IPS-18a (cell line): ENCODE measurements around the gene DENND1B.

Source experiments
- H3K27ac ChIP-seq: one replicate; pipeline ENCODE4 v1.5.1; 2013; ENCODE audit warnings: low read length
- H3K27me3 ChIP-seq: one replicate; pipeline ENCODE4 v1.6.1; 2013; ENCODE audit warnings: mild to moderate bottlenecking, low read length; ENCODE audit not compliant: control insufficient read depth, insufficient read depth
- H3K36me3 ChIP-seq: one replicate; pipeline ENCODE4 v1.6.1; 2013; ENCODE audit warnings: low read depth, low read length; ENCODE audit not compliant: control insufficient read depth
- H3K4me1 ChIP-seq: one replicate; pipeline ENCODE4 v1.6.1; 2013; ENCODE audit warnings: low read depth, low read length; ENCODE audit not compliant: control insufficient read depth
- H3K4me3 ChIP-seq: one replicate; pipeline ENCODE4 v1.5.1; 2013; ENCODE audit warnings: low read length
- H3K9ac ChIP-seq: one replicate; pipeline ENCODE4 v1.6.1; 2013; ENCODE audit warnings: mild to moderate bottlenecking, low read length, moderate library complexity
- H3K9me3 ChIP-seq: one replicate; pipeline ENCODE4 v1.6.1; 2013; ENCODE audit warnings: low read depth, low read length; ENCODE audit not compliant: control insufficient read depth

The DENND1B gene, protein sequence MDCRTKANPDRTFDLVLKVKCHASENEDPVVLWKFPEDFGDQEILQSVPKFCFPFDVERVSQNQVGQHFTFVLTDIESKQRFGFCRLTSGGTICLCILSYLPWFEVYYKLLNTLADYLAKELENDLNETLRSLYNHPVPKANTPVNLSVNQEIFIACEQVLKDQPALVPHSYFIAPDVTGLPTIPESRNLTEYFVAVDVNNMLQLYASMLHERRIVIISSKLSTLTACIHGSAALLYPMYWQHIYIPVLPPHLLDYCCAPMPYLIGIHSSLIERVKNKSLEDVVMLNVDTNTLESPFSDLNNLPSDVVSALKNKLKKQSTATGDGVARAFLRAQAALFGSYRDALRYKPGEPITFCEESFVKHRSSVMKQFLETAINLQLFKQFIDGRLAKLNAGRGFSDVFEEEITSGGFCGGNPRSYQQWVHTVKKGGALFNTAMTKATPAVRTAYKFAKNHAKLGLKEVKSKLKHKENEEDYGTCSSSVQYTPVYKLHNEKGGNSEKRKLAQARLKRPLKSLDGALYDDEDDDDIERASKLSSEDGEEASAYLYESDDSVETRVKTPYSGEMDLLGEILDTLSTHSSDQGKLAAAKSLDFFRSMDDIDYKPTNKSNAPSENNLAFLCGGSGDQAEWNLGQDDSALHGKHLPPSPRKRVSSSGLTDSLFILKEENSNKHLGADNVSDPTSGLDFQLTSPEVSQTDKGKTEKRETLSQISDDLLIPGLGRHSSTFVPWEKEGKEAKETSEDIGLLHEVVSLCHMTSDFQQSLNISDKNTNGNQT

DNA sequence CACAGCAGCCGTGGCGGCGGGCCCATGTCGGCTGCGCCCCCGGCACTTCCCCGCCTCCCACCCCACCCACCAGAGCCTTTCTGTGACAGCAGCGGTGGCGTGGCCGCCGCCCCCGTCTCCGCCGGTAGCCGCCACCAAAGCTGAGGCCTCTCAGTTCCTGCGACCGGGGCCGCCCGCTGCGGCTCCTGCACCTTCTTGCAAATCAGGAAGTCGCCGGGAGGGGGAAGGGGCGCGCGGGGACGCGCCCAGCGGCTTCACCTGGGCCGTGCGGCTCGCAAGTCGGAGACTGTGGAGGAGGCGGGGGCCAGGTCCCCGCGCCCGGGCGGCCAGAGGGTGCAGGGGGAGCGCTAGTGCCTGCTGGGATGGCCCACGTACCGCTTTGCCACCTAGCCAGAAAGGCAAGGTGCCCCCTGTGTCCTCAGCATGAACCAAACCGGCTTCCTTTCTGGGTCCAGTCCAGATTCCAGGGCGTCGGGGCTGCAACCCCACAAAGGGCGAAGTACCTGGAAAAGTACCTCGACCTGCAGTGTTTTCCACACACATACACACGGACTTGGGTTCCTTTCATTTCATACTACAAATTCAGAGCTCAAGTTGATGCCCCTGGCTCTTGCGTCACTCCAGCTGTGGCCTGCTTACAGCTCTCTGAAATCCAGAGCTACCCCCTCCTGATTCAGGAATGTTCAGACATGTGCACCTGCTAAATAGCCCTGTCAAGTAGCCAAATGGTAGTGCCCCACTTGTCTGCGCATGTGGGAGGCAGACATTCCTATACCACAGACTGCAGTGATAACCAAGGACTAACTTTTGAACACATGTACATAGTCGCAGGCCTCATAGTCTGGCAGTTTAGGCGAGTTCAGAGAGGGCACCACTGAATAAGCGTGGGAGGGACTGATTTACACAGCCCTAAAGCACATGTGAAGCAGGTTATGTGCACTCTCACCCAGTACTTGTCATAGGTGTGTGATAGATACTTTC lies at the start of gene DENND1B:
DENND1B (minus strand) TSS at position 199 of the 981 bp plus-strand sequence. CDS start 325 bp downstream, outside the sequence.
- peaks cover 13% of the 10 kb centered on the region for H3K4me1 ChIP-seq
- no peaks in the 10 kb centered on the region for H3K36me3 ChIP-seq
- peak within 1 kb of the TSS; percentile 58 for H3K4me3 ChIP-seq
- peak within 1 kb of the TSS; percentile 24 for H3K9ac ChIP-seq
- H3K27ac ChIP-seq: no peak within 1 kb of the TSS
- H3K27me3 ChIP-seq: peaks cover 15% of the 10 kb centered on the region
- no peaks in the 10 kb centered on the region for H3K9me3 ChIP-seq

DNA sequence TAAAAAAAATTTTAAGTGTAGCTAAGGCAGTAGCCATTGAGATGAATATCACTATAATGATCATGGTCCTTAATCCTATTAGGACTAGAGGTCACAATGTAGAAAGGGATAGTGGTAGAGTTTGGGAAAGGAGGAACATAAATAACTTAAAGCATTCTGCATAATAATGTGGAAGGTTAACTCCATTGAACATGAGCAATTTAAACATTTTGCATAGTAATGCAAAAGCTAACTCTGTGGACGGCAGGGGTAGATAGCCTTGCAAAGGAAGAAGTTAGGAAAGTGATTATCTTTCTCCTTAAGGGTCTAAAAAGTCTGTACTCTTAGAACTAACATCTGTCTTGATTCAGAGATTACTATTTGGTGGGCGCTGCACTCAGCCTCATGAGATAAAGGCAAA lies 39.0 kb upstream of the DENND1B start:
- no peaks in the 10 kb centered on the region for H3K36me3 ChIP-seq
- no peak overlapping the region for H3K4me3 ChIP-seq
- no peaks in the 10 kb centered on the region for H3K9me3 ChIP-seq
- H3K27me3 ChIP-seq: no peaks in the 10 kb centered on the region
- H3K4me1 ChIP-seq: peaks cover 43% of the 10 kb centered on the region
- H3K27ac ChIP-seq: no peak overlapping the region
- no peak overlapping the region for H3K9ac ChIP-seq

GRCh38 chr1:197813741-197814140 lies 38.5 kb upstream of the DENND1B start:
- H3K4me1 ChIP-seq: peaks cover 49% of the 10 kb centered on the region
- no peaks in the 10 kb centered on the region for H3K9me3 ChIP-seq
- H3K27me3 ChIP-seq: no peaks in the 10 kb centered on the region
- no peak overlapping the region for H3K9ac ChIP-seq
- no peak overlapping the region for H3K4me3 ChIP-seq
- H3K27ac ChIP-seq: peak overlapping the region; percentile 4
- no peaks in the 10 kb centered on the region for H3K36me3 ChIP-seq

GRCh38 chr1:197811769-197812168 lies 36.5 kb upstream of the DENND1B start:
- peaks cover 59% of the 10 kb centered on the region for H3K4me1 ChIP-seq
- H3K9ac ChIP-seq: no peak overlapping the region
- no peaks in the 10 kb centered on the region for H3K27me3 ChIP-seq
- H3K4me3 ChIP-seq: no peak overlapping the region
- no peak overlapping the region for H3K27ac ChIP-seq
- H3K36me3 ChIP-seq: no peaks in the 10 kb centered on the region
- no peaks in the 10 kb centered on the region for H3K9me3 ChIP-seq

DNA sequence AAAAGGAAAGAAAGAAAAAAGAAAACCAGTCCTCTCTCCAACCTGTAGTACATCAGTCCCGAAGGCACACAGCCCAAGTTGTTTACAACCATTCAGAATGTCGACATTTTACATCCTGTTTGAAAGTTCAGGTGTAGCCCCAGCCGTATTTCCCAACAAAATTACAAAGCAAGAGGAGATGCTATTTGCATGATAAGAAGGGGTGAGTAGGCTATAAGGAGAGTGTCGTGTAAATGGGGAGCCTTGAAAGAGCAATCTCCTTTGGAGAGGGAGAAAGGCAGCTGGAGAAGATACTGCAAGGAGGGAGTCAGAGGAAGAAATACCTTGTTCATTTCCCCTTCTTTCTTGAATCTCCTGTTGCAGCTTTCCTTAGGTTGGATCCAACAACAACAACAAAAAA lies 35.5 kb upstream of the DENND1B start:
- Histone ChIP-seq H3K9ac (no peak overlapping the region), H3K9me3 (no peaks in the 10 kb centered on the region), H3K27me3 (no peaks in the 10 kb centered on the region), H3K4me1 (peaks cover 56% of the 10 kb centered on the region), H3K4me3 (peak overlapping the region; percentile 9), H3K27ac (no peak overlapping the region), H3K36me3 (no peaks in the 10 kb centered on the region)

DNA sequence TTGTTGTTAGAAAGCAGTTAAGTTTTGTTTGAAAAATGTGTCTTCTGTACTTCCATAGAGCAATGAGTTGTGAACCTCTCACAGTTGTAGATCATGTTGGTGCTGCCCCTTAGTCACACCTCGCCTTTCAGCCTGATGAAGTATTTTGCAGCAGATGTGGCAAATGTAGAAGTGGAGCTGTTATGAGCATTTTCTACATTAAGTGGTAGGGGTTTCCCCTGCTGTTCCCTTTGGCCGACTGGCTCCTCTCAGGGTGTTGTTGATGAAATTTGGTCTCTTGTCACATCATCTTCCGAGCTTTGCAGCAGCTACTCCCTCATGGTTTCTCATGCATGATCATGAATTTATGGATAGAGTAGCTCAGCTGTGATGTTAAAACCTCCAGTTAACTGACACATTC lies 33.6 kb upstream of the DENND1B start:
- peaks cover 48% of the 10 kb centered on the region for H3K4me1 ChIP-seq
- H3K9me3 ChIP-seq: no peaks in the 10 kb centered on the region
- H3K4me3 ChIP-seq: no peak overlapping the region
- H3K27ac ChIP-seq: no peak overlapping the region
- H3K27me3 ChIP-seq: no peaks in the 10 kb centered on the region
- no peak overlapping the region for H3K9ac ChIP-seq
- H3K36me3 ChIP-seq: no peaks in the 10 kb centered on the region

GRCh38 chr1:197807739-197808453 lies 32.6 kb upstream of the DENND1B start:
- no peak overlapping the region for H3K27ac ChIP-seq
- H3K4me3 ChIP-seq: no peak overlapping the region
- H3K4me1 ChIP-seq: peaks cover 39% of the 10 kb centered on the region
- no peaks in the 10 kb centered on the region for H3K9me3 ChIP-seq
- no peak overlapping the region for H3K9ac ChIP-seq
- no peaks in the 10 kb centered on the region for H3K27me3 ChIP-seq
- no peaks in the 10 kb centered on the region for H3K36me3 ChIP-seq

- Histone ChIP-seq H3K4me3 (no peak overlapping the region), H3K27me3 (no peaks in the 10 kb centered on the region), H3K4me1 (peaks cover 37% of the 10 kb centered on the region), H3K9me3 (no peaks in the 10 kb centered on the region), H3K36me3 (no peaks in the 10 kb centered on the region), H3K9ac (no peak overlapping the region), H3K27ac (no peak overlapping the region)
Observed at GRCh38 chr1:197807216-197807615, 31.9 kb upstream of the DENND1B start.

DNA sequence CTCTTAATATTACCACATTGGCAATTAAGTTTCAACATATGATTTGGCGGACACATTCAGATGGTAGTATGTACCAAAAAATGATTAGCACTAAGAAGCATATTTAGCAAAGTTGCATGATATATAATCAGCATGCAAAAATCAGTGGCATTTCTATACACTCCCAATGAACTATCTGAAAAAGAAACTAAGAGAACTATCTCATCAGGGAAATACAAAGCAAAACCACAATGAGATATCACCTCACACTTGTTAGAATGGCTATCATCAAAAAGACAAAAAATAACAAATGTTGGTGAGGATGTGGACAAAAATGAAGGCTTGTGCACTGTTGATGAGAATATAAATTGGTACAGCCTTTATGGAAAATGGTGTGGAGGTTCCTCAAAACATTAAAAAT lies 31.4 kb upstream of the DENND1B start:
- H3K4me1 ChIP-seq: peaks cover 32% of the 10 kb centered on the region
- H3K27ac ChIP-seq: no peak overlapping the region
- H3K4me3 ChIP-seq: no peak overlapping the region
- H3K9ac ChIP-seq: no peak overlapping the region
- no peaks in the 10 kb centered on the region for H3K27me3 ChIP-seq
- H3K36me3 ChIP-seq: no peaks in the 10 kb centered on the region
- no peaks in the 10 kb centered on the region for H3K9me3 ChIP-seq

DNA sequence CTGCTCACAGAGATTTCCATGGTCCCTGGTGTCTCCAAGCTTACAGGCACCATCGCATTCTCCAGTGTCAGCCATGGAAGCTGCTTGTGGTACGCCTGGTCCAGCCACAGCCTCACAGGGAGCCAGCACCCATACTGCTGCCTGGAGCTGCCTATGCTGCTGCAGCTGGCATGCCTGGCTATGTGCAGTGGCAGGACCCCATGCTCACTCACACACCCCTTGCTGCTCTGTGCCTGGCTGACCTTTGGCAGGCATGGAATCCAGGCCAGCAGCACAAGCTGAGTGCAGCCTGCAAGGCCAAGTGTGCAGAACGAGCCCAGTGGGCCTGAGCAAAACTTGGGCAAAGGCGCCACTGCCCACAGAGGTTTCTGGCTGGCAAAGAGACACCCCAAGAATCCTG lies 26.4 kb upstream of the DENND1B start:
- H3K9ac ChIP-seq: no peak overlapping the region
- H3K4me1 ChIP-seq: peaks cover 7% of the 10 kb centered on the region
- H3K27me3 ChIP-seq: no peaks in the 10 kb centered on the region
- H3K4me3 ChIP-seq: no peak overlapping the region
- H3K9me3 ChIP-seq: no peaks in the 10 kb centered on the region
- H3K27ac ChIP-seq: no peak overlapping the region
- no peaks in the 10 kb centered on the region for H3K36me3 ChIP-seq
